ENCODE results near the gene NEDD4L.
"Not testable (repeated sequence)": the region's sequence is repeated elsewhere in the genome, so short reads cannot be mapped to it uniquely, and the experiment has no call there.

The NEDD4L gene

DNA sequence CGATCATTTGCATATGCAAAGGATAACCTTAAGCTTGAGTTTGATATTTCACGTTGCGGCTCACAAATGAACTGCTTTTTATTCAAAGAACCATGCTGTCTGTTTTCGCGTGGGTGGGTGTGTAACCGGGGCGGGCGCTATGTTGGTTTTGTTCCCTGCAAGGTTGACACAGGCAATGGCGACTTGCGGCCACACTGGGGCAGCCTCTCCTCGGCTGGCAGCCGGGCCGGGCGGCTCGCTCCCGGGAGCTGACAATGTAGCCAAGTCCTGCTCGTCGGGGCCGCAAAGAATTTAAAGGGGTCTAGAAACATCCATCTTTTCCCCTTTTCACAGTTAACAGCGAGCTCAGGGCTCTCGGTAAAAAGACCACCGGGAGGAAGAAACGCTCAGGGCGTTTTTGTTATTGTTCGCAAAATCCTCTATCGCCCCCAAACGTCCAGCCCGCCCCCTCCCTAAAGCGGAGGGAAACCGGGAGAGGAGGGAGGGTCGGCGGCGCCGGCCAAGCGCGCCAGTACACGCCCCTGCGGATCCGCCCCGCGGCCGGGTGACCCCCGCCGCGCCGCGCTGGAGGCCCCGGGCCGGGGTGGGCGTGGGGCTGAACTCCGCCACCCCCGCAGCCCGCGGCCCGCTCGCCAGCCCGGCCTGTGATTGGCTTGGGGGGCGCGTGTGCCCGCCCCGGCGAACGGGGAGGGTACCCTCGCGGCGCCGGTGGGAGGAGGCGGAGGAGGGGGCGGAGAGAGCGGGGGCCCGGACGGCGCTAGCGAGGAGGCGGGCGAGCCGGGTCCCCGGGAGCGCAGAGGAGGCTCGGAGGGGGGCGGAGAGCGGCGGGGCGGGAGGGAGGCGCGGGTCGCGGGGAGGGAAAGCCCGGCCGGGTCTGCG lies at the start of gene NEDD4L:
Gene NEDD4L (plus strand): TSS at position 736 of the 879 bp plus-strand sequence. CDS start 435 bp downstream, outside the sequence.
- DNase-seq (ENCODE audit: low spot score) = peak; percentile 87

DNA sequence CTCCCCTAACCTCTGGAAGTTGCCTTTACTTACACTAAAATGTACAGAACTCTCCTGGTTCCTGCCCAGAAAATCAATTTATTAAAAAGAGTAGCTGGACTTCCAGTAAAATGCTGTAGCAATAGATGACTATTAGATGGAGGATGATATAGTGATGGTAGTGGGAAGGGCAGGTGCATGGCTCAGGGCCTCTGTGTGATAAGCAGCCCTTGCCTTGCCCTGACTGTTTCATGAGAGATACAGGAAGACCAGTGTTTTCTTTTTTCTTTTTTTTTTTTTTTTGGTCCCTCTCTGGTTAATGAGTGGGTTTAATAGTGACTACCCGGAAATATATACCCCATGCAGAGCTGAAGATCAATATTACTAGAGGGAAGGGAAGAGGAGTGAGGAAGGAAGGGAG lies 48.7 kb upstream of the NEDD4L start:
- no peak for DNase-seq (ENCODE audit: low spot score)

- DNase-seq (ENCODE audit: low spot score) = not testable (repeated sequence)
Measured at GRCh38 chr18:57996894-57997293, 47.1 kb upstream of the NEDD4L start.

DNA sequence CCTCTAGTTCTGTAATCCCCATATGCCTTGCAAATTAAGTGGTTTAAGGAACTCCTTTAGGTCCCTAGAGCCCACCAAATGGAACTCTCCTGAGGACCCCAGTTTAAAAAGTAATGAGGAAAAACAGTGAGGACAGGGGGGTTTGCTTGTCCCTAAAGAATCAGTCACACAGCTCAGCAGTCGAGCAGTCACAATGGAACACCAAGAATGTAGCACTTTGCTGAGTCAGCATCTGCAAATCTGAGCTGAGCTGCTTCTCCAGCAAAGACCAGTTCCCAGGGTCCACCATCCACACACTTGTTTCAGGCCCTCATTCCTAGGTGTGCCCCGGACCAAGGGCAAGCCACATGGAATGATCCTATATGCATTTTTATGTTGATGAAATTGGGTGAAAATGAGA lies 46.2 kb upstream of the NEDD4L start:
- peak; percentile 26 for DNase-seq (ENCODE audit: low spot score)

DNA sequence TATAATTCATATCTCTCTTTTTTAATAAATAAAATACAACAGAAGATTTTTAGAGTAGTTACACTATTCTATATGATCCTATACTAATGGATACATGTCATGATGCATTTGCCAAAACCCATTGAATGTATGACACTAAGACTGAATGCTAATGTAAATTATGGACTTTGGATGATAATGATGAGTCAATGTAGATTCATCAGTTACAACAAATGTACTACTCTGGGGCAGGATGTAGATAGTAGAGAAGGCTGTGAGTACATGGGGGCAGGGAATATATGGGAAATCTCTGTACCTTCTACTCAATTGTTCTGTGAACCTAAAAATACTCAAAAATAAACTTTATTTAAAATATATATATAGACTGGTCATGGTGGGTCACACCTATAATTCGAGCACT lies 45.6 kb upstream of the NEDD4L start:
- no peak for DNase-seq (ENCODE audit: low spot score)

GRCh38 chr18:58004317-58004716 lies 39.7 kb upstream of the NEDD4L start:
- no peak for DNase-seq (ENCODE audit: low spot score)

- no peak for DNase-seq (ENCODE audit: low spot score)
Measured at GRCh38 chr18:58005011-58005410, 39.0 kb upstream of the NEDD4L start.

DNA sequence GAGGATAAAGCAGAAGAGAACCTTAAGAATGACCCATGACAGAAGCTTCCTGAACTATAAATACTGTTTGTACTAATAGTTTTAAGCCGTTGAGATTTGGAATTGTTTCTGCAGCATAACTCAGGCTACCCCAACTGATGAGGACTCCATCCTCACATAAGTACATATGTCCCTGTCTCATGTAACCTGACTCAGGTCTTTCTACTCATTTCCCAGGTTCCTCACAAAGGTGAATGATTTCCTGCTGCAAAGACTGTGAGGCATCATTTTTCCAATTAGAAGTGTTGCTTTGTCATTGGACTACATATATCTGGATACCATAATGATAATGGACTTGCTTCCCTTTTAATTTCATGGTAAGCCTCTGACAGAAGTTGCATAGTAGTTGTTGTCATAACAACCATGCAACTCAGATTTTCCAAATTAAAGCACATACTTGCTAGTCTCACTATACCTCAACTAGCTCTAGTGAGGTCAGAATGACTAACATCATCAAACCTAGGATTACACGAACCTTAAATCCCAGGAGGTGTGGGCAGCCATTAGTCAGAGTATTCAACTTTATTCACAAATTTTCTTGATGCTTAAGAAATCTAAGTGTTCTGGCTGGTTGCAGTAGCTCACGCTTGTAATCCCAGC lies 38.0 kb upstream of the NEDD4L start:
- no peak for DNase-seq (ENCODE audit: low spot score)

DNA sequence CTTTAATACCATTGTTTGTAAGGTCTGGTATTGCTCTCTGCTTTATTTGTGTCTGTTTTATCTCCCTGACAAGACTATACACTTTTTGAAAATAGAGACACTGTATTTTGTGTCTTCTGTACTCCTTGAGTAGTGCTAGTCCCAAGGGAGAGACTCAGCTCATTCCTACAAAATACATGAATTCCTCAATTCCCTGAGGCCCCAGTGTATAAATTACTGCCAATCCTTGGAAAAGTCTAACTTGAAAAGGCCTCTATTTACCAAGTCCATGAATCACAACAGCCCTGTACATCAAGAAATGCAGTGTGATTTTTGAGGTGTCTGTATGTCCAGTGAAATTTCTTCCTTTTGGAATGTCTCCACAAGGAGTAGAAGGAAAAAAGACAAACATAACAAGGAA lies 34.9 kb upstream of the NEDD4L start:
- DNase-seq (ENCODE audit: low spot score) = no peak

DNA sequence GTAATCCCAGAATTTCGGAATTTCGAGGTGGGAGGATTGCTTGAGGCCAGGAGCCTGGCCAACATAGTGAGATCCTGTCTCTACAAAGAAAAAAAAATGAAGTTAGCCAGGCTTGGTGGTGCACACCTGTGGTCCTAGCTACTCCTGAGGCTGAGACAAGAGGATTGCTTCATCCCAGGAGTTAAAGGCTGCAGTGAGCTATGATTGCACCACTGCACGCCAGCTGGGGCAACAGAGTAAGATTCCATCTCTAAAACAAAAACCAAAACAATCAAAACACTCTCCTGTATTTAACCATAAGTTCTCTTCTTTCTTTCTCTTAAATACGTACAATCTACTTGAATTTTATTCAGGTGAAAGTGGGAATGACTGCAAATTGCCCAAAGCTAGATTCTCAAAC lies 33.8 kb upstream of the NEDD4L start:
- no peak for DNase-seq (ENCODE audit: low spot score)

- DNase-seq (ENCODE audit: low spot score) = no peak
Measured at GRCh38 chr18:58012356-58012755, 31.7 kb upstream of the NEDD4L start.

- no peak for DNase-seq (ENCODE audit: low spot score)
Measured at GRCh38 chr18:58013241-58014211, 30.5 kb upstream of the NEDD4L start.

DNA sequence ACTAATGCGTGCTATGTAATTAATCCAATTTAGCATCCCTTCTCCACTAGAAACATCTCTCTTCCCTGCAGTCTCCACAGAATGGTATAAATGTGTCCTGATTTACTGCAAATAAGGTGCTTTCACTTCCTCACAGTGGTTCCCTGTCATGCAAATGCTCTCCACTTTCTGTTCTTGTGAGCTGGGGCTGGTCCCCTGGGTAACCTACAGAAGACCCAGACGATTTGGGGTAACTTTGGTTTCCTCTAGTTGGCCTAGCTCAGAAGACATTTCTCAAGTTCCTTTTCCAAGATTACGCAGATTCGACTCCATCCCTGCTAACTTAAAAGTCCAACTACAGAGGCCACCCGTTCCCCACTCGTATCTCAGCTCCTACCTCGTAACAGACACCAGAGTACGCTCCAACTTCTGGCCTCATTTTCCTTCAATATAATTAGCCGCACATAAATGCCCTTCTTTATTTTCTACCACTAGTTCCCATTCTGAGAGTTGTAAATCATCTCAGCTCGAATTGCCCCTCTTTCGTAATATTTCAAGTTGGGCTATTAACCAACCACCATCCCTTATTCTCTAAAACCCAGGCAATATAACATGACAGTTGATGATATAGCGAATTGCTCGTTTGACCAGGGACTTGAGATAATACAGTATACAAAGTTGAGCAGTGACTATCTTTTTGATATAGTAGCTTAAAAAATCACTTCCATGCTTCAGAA lies 28.8 kb upstream of the NEDD4L start:
- DNase-seq (ENCODE audit: low spot score) = no peak

- no peak for DNase-seq (ENCODE audit: low spot score)
Measured at GRCh38 chr18:58017267-58017666, 26.8 kb upstream of the NEDD4L start.

DNA sequence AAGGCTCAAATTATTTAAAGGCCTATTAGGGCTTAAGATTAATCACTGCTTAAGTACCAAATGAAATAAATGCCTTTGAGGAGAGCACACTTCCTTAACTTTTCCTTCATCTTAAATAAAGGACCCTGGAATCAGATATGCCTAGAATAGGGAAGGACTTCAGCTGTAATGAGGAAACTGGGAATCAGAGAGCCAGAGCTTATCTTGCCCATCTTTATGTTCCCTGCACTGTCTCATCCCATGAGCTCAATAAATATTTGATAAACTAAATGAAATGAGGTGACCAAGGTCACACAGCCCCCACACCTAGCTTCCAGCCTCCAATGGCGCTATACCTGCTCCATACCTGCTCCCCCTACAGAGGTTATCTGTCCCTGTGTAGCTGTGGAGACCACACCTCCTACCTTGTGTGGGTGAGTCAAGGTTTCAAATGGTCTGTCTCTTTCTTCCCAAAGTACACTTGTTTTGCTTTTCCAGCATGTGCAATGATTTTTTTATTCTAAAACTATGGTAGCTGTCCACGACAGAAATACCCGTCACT lies 23.4 kb upstream of the NEDD4L start:
- DNase-seq (ENCODE audit: low spot score) = no peak

GRCh38 chr18:58021504-58021903 lies 22.5 kb upstream of the NEDD4L start:
- DNase-seq (ENCODE audit: low spot score) = no peak

DNA sequence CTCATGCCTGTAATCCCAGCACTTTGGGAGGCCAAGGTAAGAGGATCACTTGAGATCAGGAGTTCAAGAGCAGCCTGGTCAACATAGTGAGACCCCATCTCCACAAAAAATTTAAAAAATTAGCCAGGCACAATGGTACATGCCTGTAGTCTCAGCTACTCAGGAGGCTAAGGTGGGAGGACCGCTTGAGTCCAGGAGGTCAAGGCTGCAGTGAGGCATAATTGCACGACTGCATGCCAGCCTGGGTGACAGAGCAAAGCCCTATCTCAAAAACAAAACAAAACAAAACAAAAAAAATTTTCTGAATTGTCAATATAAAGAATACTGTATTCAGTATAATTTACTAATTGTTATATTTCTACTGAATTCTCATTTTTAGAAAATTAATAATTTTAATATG lies 20.9 kb upstream of the NEDD4L start:
- DNase-seq (ENCODE audit: low spot score) = no peak

GRCh38 chr18:58024139-58024538 lies 19.9 kb upstream of the NEDD4L start:
- DNase-seq (ENCODE audit: low spot score) = no peak

- no peak for DNase-seq (ENCODE audit: low spot score)
Measured at GRCh38 chr18:58025205-58025604, 18.8 kb upstream of the NEDD4L start.

DNA sequence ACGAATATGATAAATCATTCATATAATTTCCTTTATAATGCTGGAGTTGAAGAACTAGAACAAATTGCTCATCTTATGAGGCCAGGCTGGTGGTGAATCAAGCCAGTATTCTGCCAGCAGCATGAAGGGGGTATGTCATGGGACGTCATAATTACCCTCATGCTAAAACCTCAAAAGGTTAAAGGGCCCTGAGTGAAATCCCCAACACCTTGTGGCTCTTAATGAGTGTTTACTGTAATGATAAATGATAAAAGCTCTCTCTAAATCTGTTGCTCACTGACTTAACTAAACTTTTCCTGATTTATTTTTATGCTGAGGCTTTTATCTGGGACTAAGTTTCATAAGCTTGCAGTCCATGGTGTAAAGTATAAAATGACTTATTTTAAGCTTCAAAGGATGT lies 18.3 kb upstream of the NEDD4L start:
- DNase-seq (ENCODE audit: low spot score) = no peak

DNA sequence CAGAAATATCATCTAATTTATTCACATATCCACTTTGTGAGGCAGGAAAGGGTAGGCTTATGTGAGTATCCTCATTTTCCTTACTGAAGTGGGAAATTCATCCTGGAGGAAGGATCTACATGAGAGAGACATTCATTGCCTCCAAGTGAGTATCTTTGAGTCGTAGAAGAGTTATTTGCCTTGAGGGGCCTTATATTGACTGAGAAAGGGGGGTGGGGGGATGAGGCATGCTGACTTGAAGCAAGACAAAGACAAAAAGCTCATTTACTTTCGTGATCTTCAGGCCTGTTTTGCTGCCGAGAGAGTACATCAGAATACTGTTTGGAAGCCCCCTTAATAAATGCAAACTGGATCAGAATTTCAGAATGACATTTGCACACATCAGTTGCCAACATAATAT lies 17.6 kb upstream of the NEDD4L start:
- DNase-seq (ENCODE audit: low spot score) = peak; percentile 10

All from iPS-NIHi11 (cell line).